Aorta (tissue), 5 donors: ENCODE data around the gene HOXA4. TPM values are rescaled to one million over a fixed set of nuclear protein-coding genes. Genes with fewer than 3 reads are reported as not detected.

Source experiments
- ATAC-seq: fragments of 200-7000 bp; cut with Tn5 transposase; one replicate; pipeline ENCODE4 v1.9.1; 2022; ENCODE audit warnings: moderate library complexity; ENCODE audit not compliant: low FRiP score
- DNase-seq, 2 donors: peaks; one replicate each; pipeline ENCODE4 v3.0.0-alpha.2; 2020
- H3K27ac ChIP-seq, 2 donors: one replicate each; pipeline ENCODE4 v1.5.1; 2013; ENCODE audit warnings: low read length in 2 of 2, mild to moderate bottlenecking in 2 of 2, moderate library complexity in 2 of 2, control low read depth in 1 of 2, inconsistent platforms in 1 of 2, low read depth in 1 of 2
- H3K27me3 ChIP-seq, 2 donors: one replicate each; pipeline ENCODE4 v1.6.1; 2013; ENCODE audit warnings: control low read depth in 1 of 2, low read length in 1 of 2, mild to moderate bottlenecking in 1 of 2, moderate library complexity in 1 of 2; ENCODE audit not compliant: insufficient read depth in 2 of 2, control insufficient read depth in 1 of 2
- H3K36me3 ChIP-seq, 2 donors: one replicate each; pipeline ENCODE4 v1.6.1; 2013; ENCODE audit warnings: control low read depth in 1 of 2, low read length in 1 of 2, mild to moderate bottlenecking in 1 of 2; ENCODE audit not compliant: insufficient read depth in 2 of 2, control insufficient read depth in 1 of 2
- H3K4me1 ChIP-seq, 2 donors: one replicate each; pipeline ENCODE4 v1.6.1; 2013; ENCODE audit warnings: low read length in 2 of 2, control low read depth in 1 of 2, mild to moderate bottlenecking in 1 of 2, moderate library complexity in 1 of 2; ENCODE audit not compliant: insufficient read depth in 2 of 2, control insufficient read depth in 1 of 2
- H3K4me3 ChIP-seq, 2 donors: one replicate each; pipeline ENCODE4 v1.5.1; 2013; ENCODE audit warnings: low read length in 2 of 2, control low read depth in 1 of 2, mild to moderate bottlenecking in 1 of 2
- H3K9me3 ChIP-seq: one replicate; pipeline ENCODE4 v1.6.1; 2013; ENCODE audit warnings: mild to moderate bottlenecking, low read length; ENCODE audit not compliant: control insufficient read depth
- WGBS, 2 donors: extraction: QIAGEN DNeasy Blood & Tissue Kit; methylation state at CpG; one replicate each; pipeline ENCODE4 v1.1.7; 2013; 5-methylcytosine and 5-hydroxymethylcytosine counted together
- intact Hi-C, 2 donors: fragments of 100-400 bp; cut with DNase I; formaldehyde crosslinking; loops; one replicate each; pipeline versions ENCODE4 v1.14.2 to v1.15.0; 2022
- polyA plus RNA-seq, 2 donors: library from polyadenylated mRNA; stranded (reverse); fragments of 200-250 nt; gene quantifications; one replicate each; pipeline ENCODE4 v1.2.3, GENCODE V29; 2013
- total RNA-seq, 2 donors: library from RNA; stranded (reverse); fragmentation: NEBNext Ultra II Directional; extraction: Animal tissue kit (Norgen Biotek cat#: 25700); gene quantifications; one replicate each; pipeline ENCODE4 v1.2.1, GENCODE V29; 2021
- donor health status: healthy with polysubstance abuse.
- donor health status: Bipolar disorder and iron deficiency.
- donor health status: DM: no; HTN: no; CAD: no.
- donor health status: DM: no; HTN: no; CAD: no.
- donor health status: DM: yes; HTN: yes; CAD: no.

Gene HOXA4
- total and polyA plus RNA-seq, 4 donors = 2.6 to 11.6 (median 7.9) TPM

- H3K27ac ChIP-seq = no peak overlapping the region
- no peak overlapping the region for H3K4me3 ChIP-seq
- H3K36me3 ChIP-seq = no peaks in the 10 kb centered on the region
- 79 to 95% methylated on average over 15 of the region's 15 CpGs for WGBS, 2 donors
- intact Hi-C loops = loop anchor here in 1 of 2 donors (5.0 kb wide), 1 partner anchor 43 kb away; the partner anchor contains the start of gene HOXA1
- ATAC-seq = no peak
- H3K9me3 ChIP-seq = no peaks in the 10 kb centered on the region
- no peaks in the 10 kb centered on the region for H3K27me3 ChIP-seq
- H3K4me1 ChIP-seq = no peaks in the 10 kb centered on the region
- DNase-seq = no peak
Observed at GRCh38 chr7:27140126-27140857, 9.7 kb upstream of the HOXA4 start.

- DNase-seq (peak in 1 of 2 donors; percentile 78), ATAC-seq (no peak)
- Histone ChIP-seq H3K36me3 (no peaks in the 10 kb centered on the region), H3K27me3 (no peaks in the 10 kb centered on the region), H3K27ac (no peak overlapping the region), H3K4me3 (no peak overlapping the region), H3K4me1 (no peaks in the 10 kb centered on the region), H3K9me3 (no peaks in the 10 kb centered on the region)
- 59 to 75% methylated on average over 53 of the region's 53 CpGs for WGBS, 2 donors
- intact Hi-C loops = loop anchor here in 1 of 2 donors (5.0 kb wide), 1 partner anchor 42 kb away; the partner anchor contains the start of gene HOXA1
Observed at GRCh38 chr7:27139334-27140125, 9.0 kb upstream of the HOXA4 start.

- Histone ChIP-seq H3K27me3 (no peaks in the 10 kb centered on the region), H3K27ac (no peak overlapping the region), H3K36me3 (no peaks in the 10 kb centered on the region), H3K4me3 (no peak overlapping the region), H3K4me1 (no peaks in the 10 kb centered on the region), H3K9me3 (no peaks in the 10 kb centered on the region)
- ATAC-seq (no peak), DNase-seq (no peak)
- 72 to 88% methylated on average over 11 of the region's 11 CpGs for WGBS, 2 donors
- intact Hi-C loops = no loop called here
Observed at GRCh38 chr7:27138985-27139333, 8.4 kb upstream of the HOXA4 start.

GRCh38 chr7:27138472-27138871, 7.9 kb upstream of the HOXA4 start:
- Histone ChIP-seq H3K36me3 (no peaks in the 10 kb centered on the region), H3K27me3 (no peaks in the 10 kb centered on the region), H3K4me1 (no peaks in the 10 kb centered on the region), H3K4me3 (no peak overlapping the region), H3K9me3 (no peaks in the 10 kb centered on the region), H3K27ac (no peak overlapping the region)
- ATAC-seq (no peak), DNase-seq (no peak)
- 95 to 97% methylated on average over 1 of the region's 1 CpG for WGBS, 2 donors
- intact Hi-C loops = no loop called here

- WGBS, 2 donors = 72 to 82% methylated on average over 2 of the region's 2 CpGs
- no peak for DNase-seq
- Histone ChIP-seq H3K36me3 (no peaks in the 10 kb centered on the region), H3K4me3 (no peak overlapping the region), H3K9me3 (no peaks in the 10 kb centered on the region), H3K4me1 (no peaks in the 10 kb centered on the region), H3K27ac (no peak overlapping the region), H3K27me3 (no peaks in the 10 kb centered on the region)
- no peak for ATAC-seq
- intact Hi-C loops = no loop called here
Observed at GRCh38 chr7:27137640-27138315, 7.2 kb upstream of the HOXA4 start.

GRCh38 chr7:27134392-27134791, 3.8 kb upstream of the HOXA4 start:
- ATAC-seq (no peak), DNase-seq (no peak)
- 34 to 39% methylated on average over 2 of the region's 2 CpGs for WGBS, 2 donors
- intact Hi-C loops = loop anchor here in 1 of 2 donors (5.0 kb wide), 1 partner anchor 37 kb away; the partner anchor contains the start of gene HOXA1
- no peaks in the 10 kb centered on the region for H3K4me1 ChIP-seq
- no peak overlapping the region for H3K4me3 ChIP-seq
- H3K27me3 ChIP-seq = no peaks in the 10 kb centered on the region
- no peaks in the 10 kb centered on the region for H3K9me3 ChIP-seq
- H3K36me3 ChIP-seq = no peaks in the 10 kb centered on the region
- H3K27ac ChIP-seq = no peak overlapping the region

DNA sequence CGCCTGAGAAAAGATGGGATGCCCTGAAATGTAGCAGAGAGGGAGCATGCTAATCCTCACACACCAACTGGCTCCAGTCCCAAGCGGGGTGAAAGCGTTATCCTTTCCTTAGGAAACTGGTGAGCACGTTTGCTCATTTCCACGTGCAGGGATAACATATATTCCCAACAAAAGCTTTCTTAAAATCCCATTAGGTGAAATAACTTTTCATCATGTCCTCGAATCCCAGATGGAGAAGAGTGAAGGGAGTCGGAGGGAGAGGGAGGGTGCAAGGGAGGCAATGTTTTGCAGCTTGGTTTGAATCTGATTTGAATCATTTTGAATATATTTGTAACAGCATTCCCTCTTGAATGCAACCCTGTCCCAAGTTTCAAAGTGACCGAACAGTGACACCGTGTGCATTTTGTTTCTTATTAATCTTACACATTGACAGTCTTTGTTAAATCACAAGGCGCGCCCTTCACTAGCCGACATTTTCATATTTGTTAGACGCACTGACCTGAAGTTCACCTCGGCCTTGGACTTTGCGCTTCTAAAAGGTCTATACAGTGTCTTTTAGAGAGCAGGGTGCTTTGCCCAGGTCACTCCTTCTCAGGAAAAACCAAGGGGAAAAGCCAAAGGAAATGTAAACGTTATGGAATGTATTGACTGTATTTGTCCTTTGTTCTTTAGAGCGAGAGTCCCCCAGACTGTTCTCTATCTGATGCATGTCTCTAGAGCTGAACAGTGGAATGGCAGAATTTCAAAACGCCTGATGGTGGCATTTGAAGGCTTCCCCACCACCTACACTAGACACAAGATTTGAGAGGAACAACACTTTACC, 3.1 kb upstream of the HOXA4 start:
- Histone ChIP-seq H3K27me3 (no peaks in the 10 kb centered on the region), H3K4me1 (no peaks in the 10 kb centered on the region), H3K27ac (no peak overlapping the region), H3K36me3 (no peaks in the 10 kb centered on the region), H3K9me3 (no peaks in the 10 kb centered on the region), H3K4me3 (no peak overlapping the region)
- DNase-seq = no peak
- no peak for ATAC-seq
- 75 to 88% methylated on average over 18 of the region's 18 CpGs for whole genome bisulfite sequencing, 2 donors
- intact Hi-C loops = loop anchor here in 1 of 2 donors (5.0 kb wide), 1 partner anchor 36 kb away; the partner anchor contains the start of gene HOXA1

GRCh38 chr7:27132978-27133377, 2.4 kb upstream of the HOXA4 start:
- no peaks in the 10 kb centered on the region for H3K36me3 ChIP-seq
- DNase-seq = no peak
- no peak overlapping the region for H3K4me3 ChIP-seq
- H3K27ac ChIP-seq = no peak overlapping the region
- intact Hi-C loops = loop anchor here in 1 of 2 donors (5.0 kb wide), 1 partner anchor 36 kb away; the partner anchor contains the start of gene HOXA1
- H3K9me3 ChIP-seq = no peaks in the 10 kb centered on the region
- ATAC-seq = no peak
- 70 to 84% methylated on average over 6 of the region's 6 CpGs for WGBS, 2 donors
- no peaks in the 10 kb centered on the region for H3K4me1 ChIP-seq
- no peaks in the 10 kb centered on the region for H3K27me3 ChIP-seq
